HG03469 (cell line): ENCODE measurements around the gene MED7.
"Not testable (repeated sequence)": the region's sequence is repeated elsewhere in the genome, so short reads cannot be mapped to it uniquely, and the experiment has no call there.

Source experiments
- ATAC-seq: cut with Tn5 transposase; IDR thresholded peaks from one replicate; pipeline ENCODE4 v1.9.1; 2021; ENCODE audit warnings: mild to moderate bottlenecking, moderate library complexity, moderate number of reproducible peaks; ENCODE audit not compliant: unreplicated experiment

MED7 gene, protein sequence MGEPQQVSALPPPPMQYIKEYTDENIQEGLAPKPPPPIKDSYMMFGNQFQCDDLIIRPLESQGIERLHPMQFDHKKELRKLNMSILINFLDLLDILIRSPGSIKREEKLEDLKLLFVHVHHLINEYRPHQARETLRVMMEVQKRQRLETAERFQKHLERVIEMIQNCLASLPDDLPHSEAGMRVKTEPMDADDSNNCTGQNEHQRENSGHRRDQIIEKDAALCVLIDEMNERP

GRCh38 chr5:157142317-157143126, at the start of gene MED7:
MED7 (minus strand) TSS chr5:157142865; CDS start chr5:157139431, 3,434 bp downstream.
- peak; percentile 99 for ATAC-seq

DNA sequence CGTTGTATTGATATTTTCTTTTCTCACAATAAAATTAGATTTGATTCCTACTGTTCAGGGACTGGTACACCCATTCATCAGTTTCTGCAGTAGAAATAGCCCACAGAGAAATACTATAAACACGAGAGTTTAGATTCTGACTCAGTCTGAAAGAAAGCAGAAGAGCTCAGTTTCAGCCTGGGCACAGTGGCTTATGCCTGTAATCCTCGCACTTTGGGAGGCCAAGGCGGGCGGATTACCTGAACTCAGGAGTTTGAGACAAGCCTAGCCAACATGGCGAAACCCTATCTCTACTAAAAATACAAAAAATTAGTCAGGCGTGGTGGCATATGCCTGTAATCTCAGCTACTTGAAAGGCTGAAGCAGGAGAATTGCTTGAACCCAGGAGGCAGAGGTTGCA, 46.6 kb upstream of the MED7 start:
- ATAC-seq: no peak

GRCh38 chr5:157188270-157188669, 45.6 kb upstream of the MED7 start:
- ATAC-seq: no peak

- no peak for ATAC-seq
Measured at GRCh38 chr5:157187046-157187754, 44.5 kb upstream of the MED7 start.

- ATAC-seq: no peak
Measured at GRCh38 chr5:157186309-157187045, 43.8 kb upstream of the MED7 start.

- ATAC-seq: not testable (repeated sequence)
Measured at GRCh38 chr5:157185122-157185521, 42.5 kb upstream of the MED7 start.

- no peak for ATAC-seq
Measured at GRCh38 chr5:157184117-157184670, 41.5 kb upstream of the MED7 start.

DNA sequence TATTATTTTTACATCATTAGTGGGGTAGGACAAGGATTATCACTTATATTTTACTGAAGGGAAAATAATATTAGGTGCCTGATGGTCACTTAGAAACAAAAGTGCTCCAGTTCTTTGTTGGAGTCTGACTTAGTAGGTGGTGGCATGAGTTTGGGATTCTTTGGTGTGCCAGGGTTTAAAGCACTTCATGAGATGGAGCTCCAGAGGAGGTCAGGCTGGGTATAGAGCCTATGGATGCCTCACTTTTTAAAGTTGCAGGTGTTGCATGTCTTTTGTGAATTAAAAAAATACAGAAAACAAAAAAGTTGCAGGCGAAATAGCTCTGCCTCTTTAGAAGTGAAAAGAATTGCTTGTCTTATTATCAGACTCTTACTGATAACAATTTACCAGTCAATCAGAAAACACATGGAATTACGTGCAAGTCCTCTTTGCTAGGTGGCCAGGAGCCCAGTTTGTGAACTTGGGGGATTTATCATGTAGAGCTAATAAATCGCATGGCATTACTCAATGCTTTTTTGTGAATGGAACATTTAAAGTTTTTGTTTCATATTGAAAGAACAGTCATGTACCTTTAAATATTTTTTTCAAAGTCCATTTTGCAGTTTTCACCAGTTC, 39.6 kb upstream of the MED7 start:
- ATAC-seq: no peak

GRCh38 chr5:157180374-157181264, 38.0 kb upstream of the MED7 start, which contains the start of gene ITK:
ITK (plus strand) TSS chr5:157180840; CDS start chr5:157180978, 138 bp downstream.
- ATAC-seq: no peak

- ATAC-seq: no peak
Measured at GRCh38 chr5:157178966-157179365, 36.3 kb upstream of the MED7 start.

DNA sequence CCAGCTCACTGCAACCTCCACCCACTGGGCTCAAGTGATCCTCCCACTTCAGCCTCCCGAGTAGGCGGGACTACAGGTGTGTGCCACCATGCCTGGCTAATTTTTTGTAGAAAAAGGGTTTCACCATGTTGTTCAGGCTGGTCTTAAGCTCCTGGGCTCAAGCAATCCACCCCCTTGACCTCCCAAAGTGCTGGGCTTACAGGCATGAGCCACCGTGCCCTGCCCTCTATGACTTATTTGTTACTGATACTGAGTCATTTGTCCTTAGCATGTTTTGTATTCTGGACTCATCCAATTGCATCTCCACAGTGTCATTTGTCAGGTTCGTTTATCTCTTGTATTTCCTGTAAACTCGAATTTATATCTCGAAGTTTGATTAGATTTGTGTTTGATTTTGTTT, 35.3 kb upstream of the MED7 start:
- no peak for ATAC-seq

- ATAC-seq: no peak
Measured at GRCh38 chr5:157175071-157175612, 32.5 kb upstream of the MED7 start.

DNA sequence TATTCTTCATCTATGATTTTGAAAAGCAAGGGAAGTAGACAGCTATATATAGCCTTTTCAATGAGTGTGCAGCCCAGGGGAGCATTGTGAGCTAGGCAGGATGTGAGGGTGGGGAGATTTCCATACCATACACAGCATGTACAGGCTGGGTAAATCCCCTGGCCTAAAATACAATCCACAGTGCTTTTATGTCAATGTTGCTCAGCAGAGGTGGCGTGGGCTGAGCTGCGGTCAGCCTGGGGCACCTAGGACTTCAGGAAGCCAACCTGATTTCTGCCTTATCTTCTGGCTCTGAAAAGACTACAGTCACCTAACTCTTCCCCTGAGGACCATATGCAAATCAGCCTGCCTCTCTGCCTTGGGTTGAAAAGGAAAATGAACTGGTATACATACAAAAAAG, 29.7 kb upstream of the MED7 start:
- ATAC-seq: peak; percentile 99

- no peak for ATAC-seq
Measured at GRCh38 chr5:157168286-157168685, 25.6 kb upstream of the MED7 start.

GRCh38 chr5:157167214-157167621, 24.6 kb upstream of the MED7 start:
- ATAC-seq: no peak

GRCh38 chr5:157166214-157167213, 23.8 kb upstream of the MED7 start, which contains the start of gene GARIN3:
GARIN3 (minus strand) TSS chr5:157166264; CDS start chr5:157166168, 96 bp downstream.
- no peak for ATAC-seq

- no peak for ATAC-seq
Measured at GRCh38 chr5:157165668-157166067, 23.0 kb upstream of the MED7 start.

DNA sequence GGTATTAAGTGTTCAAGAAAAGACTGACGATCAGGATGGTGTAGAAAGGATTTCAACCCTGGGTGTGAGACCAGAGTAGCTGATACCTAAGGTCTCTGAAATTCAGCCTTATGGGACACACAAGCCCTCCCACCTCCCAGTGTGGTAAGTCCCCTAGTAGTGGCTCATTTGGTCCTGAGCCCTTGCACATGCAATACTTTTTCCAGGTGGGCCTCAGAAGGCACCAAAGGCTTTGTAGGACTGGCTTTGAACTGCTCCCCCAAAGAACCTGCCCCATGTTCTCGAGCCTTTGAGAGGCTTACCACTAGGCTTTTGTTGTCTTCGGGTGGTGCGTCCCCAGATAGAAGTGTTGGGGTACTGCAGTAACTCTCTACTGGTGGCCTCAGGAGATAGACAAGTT, 22.6 kb upstream of the MED7 start:
- ATAC-seq: no peak
